ENCODE measurements around the gene STARD3NL.
"Not testable (repeated sequence)": the region's sequence is repeated elsewhere in the genome, so short reads cannot be mapped to it uniquely, and the experiment has no call there.

STARD3NL gene

DNA sequence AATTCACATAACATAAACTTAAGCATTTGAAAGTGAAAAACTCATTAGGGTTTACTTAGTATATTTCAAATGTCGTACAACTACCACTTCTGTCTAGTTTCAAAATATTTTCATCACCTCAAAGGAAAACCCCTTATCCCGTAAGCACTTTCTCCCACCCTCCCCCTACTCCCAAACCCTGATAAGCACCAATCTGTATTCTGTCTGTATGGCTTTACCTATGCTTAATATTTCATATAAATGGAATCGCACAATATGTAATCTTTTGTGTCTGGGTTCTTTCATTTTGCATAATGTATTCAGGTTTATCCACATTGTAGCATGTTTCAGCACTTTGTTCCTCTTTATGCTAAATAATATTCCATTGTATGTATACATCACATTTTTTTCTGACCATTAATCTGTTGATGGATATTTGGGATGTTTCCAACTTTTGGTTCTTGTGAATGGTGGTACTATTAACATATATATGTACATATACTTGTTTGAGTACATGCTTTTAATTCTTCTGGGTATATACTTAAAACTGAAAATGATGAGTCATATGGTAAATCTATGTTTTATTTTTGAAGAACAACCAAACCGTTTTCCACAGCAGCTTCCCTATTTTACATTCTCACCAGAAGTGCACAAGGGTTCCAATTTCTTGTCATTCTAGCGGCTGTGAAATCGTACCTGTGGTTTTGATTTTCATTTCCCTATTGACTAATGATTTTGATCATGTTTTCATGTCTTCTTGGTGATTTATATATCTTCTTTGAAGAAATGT lies 6.2 kb upstream of the STARD3NL start:
- FAIRE-seq (no peak), DNase-seq (ENCODE audit: insufficient read length, low spot score) (no peak)
- no peak for TF ChIP-seq POLR2A (IDR thresholded peaks at IDR 0.05; ENCODE audit: low read depth, low read length)

DNA sequence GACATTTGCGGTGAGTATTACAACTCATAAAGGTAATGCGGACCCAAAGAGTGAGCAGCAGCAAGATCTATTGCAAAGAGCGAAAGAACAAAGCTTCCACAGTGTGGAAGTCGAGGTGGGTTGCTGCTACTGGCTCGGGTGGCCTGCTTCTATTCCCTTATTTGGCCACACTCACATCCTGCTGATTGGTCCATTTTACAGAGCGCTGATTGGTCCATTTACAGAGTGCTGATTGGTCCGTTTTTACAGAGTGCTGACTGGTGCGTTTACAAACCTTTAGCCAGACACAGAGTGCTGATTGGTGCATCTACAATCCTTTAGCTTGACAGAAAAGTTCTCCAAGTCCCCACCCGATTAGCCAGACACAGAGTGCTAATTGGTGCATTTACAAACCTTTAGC lies 2.5 kb upstream of the STARD3NL start:
- FAIRE-seq; DNase-seq (ENCODE audit: insufficient read length, low spot score): not testable (repeated sequence)

GRCh38 chr7:38177621-38178003 lies 433 bp upstream of the STARD3NL start:
- TF ChIP-seq POLR2A (IDR thresholded peaks at IDR 0.05; ENCODE audit: low read depth, low read length), result peak; percentile 84; the same call in 1 of the 2 replicates
- DNase-seq (ENCODE audit: insufficient read length, low spot score) (no peak), FAIRE-seq (no peak)

- peak; percentile 81 for FAIRE-seq
- no peak for TF ChIP-seq POLR2A (IDR thresholded peaks at IDR 0.05; ENCODE audit: low read depth, low read length)
- DNase-seq (ENCODE audit: insufficient read length, low spot score), result no peak
Measured at GRCh38 chr7:38178695-38179344, 775 bp downstream of the STARD3NL start.

DNA sequence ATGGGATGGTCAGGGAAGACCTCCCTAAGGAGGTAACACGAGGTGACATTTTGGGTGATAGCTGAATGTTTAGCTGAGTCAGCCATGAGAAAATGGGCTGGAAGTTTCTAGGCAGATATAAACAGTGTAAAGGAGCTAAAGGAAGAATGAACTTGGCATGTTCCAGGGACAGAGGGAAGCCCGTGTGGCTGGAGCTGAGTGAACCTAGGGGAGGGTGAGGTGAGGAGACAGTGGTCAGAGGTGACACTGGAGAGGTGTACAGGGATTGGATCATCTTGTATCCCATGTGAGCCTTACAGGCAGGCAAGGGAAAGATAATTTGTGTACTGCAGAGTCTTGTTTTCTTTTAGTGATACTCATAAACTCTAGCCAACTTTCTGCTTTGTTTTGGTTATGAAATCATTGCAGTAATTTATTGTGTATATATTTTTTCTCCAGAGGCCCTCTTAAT lies 1.8 kb downstream of the STARD3NL start:
- TF ChIP-seq POLR2A (IDR thresholded peaks at IDR 0.05; ENCODE audit: low read depth, low read length), result no peak
- FAIRE-seq (no peak), DNase-seq (ENCODE audit: insufficient read length, low spot score) (no peak)

DNA sequence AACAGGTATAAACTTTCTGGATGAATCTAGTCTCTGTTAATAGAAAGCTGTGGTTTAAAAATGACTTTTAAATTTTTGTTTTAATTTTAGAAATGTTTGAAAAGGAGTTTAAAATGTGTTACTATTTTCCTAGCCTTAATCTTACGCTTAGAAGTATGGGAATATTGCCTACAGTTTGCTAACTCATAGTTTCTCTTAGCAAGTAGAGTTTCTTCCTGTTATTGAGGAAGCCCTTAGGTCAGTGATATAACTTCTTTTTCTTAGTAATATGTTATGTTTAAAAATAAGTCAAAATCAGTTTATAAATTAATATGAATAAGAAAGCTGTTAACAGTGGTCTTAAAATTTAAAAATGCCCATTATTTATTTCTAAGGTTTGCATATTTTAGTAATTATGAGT lies 3.1 kb downstream of the STARD3NL start:
- DNase-seq (ENCODE audit: insufficient read length, low spot score), result no peak
- no peak for TF ChIP-seq POLR2A (IDR thresholded peaks at IDR 0.05; ENCODE audit: low read depth, low read length)
- FAIRE-seq, result no peak

DNA sequence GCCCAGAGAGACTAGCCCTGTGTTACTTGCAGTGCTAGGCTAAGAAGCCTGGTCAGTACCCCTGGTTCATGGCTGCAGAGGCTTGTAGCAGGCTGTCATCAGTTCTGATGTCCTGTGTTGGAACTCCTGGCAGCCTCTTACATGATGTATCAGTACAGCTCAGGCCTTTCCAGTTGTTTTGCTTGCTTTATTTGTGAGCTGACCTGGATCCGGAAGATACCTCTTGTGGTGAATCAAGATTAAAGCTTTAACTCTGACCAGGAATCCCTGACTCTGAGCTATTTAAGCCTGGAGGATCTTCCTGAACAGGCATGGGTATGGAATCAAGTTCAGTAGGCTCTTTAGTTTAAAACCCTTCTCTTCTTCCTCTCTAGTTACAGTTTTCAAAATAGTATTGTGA lies 4.4 kb downstream of the STARD3NL start:
- no peak for TF ChIP-seq POLR2A (IDR thresholded peaks at IDR 0.05; ENCODE audit: low read depth, low read length)
- DNase-seq (ENCODE audit: insufficient read length, low spot score) (no peak), FAIRE-seq (no peak)

DNA sequence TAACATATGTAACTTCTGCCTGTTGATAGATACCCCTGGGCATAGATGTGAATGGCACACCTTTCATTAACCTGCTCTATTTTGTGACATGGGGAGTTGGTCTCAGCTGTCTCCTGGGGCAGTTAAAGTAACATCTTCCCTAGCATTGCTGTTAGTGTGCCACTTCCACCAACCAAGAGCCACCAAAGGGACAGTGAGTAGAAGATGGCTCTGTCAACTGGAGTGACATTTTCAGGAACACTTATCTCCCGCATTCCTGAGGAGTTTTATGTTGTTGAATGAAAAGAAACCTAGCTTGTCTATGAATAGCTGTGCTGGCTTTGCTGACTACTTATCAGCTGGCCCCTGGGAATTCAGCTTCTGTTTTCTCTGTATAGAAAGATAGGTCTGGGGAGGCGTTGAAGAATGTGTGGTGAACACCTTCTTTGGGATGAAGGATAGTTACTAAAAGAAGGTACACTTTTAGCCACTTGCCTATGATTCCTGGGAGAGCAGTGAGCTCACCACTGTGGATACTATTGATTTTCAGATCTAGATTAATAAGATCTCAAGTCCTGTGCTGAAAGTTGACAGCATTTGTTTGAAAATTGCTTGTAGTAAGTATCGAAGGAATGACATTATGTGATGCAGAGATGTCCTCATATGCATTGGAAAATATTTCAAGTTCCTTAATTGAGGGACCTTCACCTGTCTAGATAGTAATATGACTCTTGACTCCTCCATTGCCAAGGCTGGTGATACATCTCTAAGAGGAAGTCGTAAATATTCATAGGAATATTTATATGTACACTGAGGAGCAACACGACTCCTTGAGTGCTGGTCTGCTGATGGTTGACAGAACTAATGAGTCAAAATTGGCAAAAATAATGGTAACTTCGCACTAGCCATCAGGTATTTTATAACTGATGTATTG lies 7.6 kb downstream of the STARD3NL start:
- TF ChIP-seq POLR2A (IDR thresholded peaks at IDR 0.05; ENCODE audit: low read depth, low read length), result no peak
- FAIRE-seq (peak; percentile 27), DNase-seq (ENCODE audit: insufficient read length, low spot score) (no peak)

DNA sequence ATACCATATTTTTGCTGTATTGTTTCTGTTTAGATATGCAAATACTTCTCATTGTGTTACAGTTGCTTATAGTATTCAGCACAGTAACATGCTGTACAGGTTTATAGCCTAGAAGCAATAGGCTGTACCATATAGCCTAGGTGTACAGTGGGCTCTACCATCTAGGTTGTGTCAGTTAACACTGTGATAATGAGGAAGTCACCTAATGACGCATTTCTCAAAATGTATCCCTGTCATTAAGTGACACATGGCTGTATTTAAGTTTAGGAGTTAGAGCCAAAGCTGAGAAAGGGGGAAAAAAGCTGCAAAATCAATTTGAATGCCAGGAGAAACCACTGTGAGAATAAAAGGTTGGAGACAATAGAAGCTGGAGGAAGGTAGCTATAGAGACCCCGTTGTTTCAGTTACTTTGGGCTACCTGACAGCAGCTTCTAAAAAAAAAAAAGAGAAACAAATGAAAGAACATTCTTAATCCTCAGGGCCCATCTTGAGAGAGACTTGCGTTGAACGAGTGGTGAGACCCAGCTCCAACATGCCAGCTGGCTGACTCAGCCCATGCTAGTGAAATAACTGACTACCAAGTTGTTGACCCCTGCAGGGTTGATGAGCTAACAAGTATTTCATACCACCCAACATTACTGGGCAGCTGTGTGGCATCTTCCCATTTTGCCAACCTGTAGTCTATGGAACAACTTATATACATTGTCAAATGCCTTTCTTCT lies 8.7 kb downstream of the STARD3NL start:
- no peak for TF ChIP-seq POLR2A (IDR thresholded peaks at IDR 0.05; ENCODE audit: low read depth, low read length)
- peak; percentile 99 for FAIRE-seq
- peak; percentile 77 for DNase-seq (ENCODE audit: insufficient read length, low spot score)

GRCh38 chr7:38187794-38188440 lies 9.9 kb downstream of the STARD3NL start:
- FAIRE-seq (no peak), DNase-seq (ENCODE audit: insufficient read length, low spot score) (no peak)
- TF ChIP-seq POLR2A (IDR thresholded peaks at IDR 0.05; ENCODE audit: low read depth, low read length), result no peak

- peak; percentile 45 for FAIRE-seq
Measured at GRCh38 chr7:38189231-38189938, 11.3 kb downstream of the STARD3NL start.

DNA sequence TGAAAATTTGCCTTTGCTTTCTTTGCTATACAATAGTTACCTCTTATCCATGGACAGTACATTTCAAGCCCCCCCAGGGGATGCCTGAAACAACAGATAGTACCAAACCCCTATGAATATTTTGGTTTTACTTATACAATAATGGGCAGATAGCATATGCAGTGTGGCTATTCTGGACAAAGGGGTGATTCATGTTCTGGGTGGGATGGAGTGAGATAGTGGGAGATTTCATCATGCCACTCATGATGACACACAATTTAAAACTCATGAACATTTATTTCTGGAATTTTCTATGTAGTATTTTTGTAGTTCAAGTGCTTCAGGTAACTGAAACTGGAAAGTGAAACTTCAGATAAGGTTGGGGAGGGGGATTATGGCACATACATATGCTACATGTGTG lies 12.0 kb downstream of the STARD3NL start:
- FAIRE-seq (no peak), DNase-seq (ENCODE audit: insufficient read length, low spot score) (no peak)
- no peak for TF ChIP-seq POLR2A (IDR thresholded peaks at IDR 0.05; ENCODE audit: low read depth, low read length)

More at GRCh38 chr7:38189231-38189938, 11.3 kb downstream of the STARD3NL start:
- no peak for TF ChIP-seq POLR2A (IDR thresholded peaks at IDR 0.05; ENCODE audit: low read depth, low read length)
- no peak for DNase-seq (ENCODE audit: insufficient read length, low spot score)
